Endothelial cell of umbilical vein (primary cell): ENCODE results near the gene EPHX1. TPM values are rescaled to one million over a fixed set of nuclear protein-coding genes. Genes with fewer than 3 reads are reported as not detected.
"Not testable (repeated sequence)": the region's sequence is repeated elsewhere in the genome, so short reads cannot be mapped to it uniquely, and the experiment has no call there.

Source experiments
- BruUV-seq: library from RNA; stranded (reverse); fragments of 400-500 nt; replicated peaks from 2 replicates; lab custom pipeline; 2021; lab: Mats Ljungman, UMichigan
- CTCF ChIA-PET: fragments of 300-600, 350-600 bp; sonication (Branson Sonifier 250); formaldehyde crosslinking; loops from one replicate; lab custom pipeline; 2021; ENCODE audit warnings: antibody characterized with exemption, inconsistent platforms; lab: Charles Lee
- POLR2A ChIA-PET: fragments of 300-600, 350-600 bp; sonication (Branson Sonifier 250); formaldehyde crosslinking; loops from one replicate; lab custom pipeline; 2021; ENCODE audit warnings: antibody characterized with exemption, inconsistent platforms; lab: Charles Lee
- DNase-seq: peaks from one replicate; pipeline ENCODE4 v3.0.0-alpha.2; 2011; ENCODE audit warnings: low read depth, low spot score
- FAIRE-seq: peaks from 2 replicates; lab custom pipeline; 2011; peaks lifted over from hg19 to GRCh38; lab: Jason Lieb, UNC
- H2AFZ ChIP-seq: 2 replicates; pipeline ENCODE4 v1.6.0; 2012; ENCODE audit warnings: low read depth, low read length, control low read depth, inconsistent platforms
- H3K27ac ChIP-seq: 2 replicates; pipeline ENCODE4 v1.5.1; 2011; ENCODE audit warnings: low read depth, mild to moderate bottlenecking, control low read depth, low read length, moderate library complexity; ENCODE audit not compliant: insufficient read depth
- H3K27me3 ChIP-seq, 2 experiments: 2 replicates each; pipeline versions ENCODE4 v1.6.0 to v1.6.1; 2011; ENCODE audit warnings: low read length in 2 of 2, mixed read lengths in 1 of 2; ENCODE audit not compliant: control insufficient read depth in 2 of 2, insufficient read depth in 2 of 2
- H3K36me3 ChIP-seq, 2 experiments: 2 replicates in 1 of 2; 3 replicates in 1 of 2; pipeline ENCODE4 v1.5.1; 2011; ENCODE audit warnings: low read length in 2 of 2, mild to moderate bottlenecking in 1 of 2, moderate library complexity in 1 of 2; ENCODE audit not compliant: control insufficient read depth in 2 of 2, insufficient read depth in 2 of 2; ENCODE audit errors: extremely low read depth in 1 of 2
- H3K4me1 ChIP-seq: 3 replicates; pipeline ENCODE4 v1.5.1; 2011; ENCODE audit warnings: mild to moderate bottlenecking, low read length; ENCODE audit not compliant: control insufficient read depth, insufficient read depth; ENCODE audit errors: extremely low read depth
- H3K4me2 ChIP-seq: 2 replicates; pipeline ENCODE4 v1.6.1; 2011; ENCODE audit warnings: low read length, control low read depth, mixed read lengths; ENCODE audit not compliant: insufficient read depth
- H3K4me3 ChIP-seq, 3 experiments: fragments of 200-600 bp in 1 of 3; sonication (generic), shearing (Covaris generic) in 1 of 3; replicated peaks in 1 of 3; 2 replicates each; pipeline ENCODE4 v1.5.1; 2011 to 2016; ENCODE audit warnings: control low read depth in 3 of 3, low read length in 3 of 3, mild to moderate bottlenecking in 2 of 3, inconsistent platforms in 1 of 3, low read depth in 1 of 3, moderate library complexity in 1 of 3; ENCODE audit not compliant: insufficient read depth in 1 of 3
- H3K79me2 ChIP-seq: 2 replicates; pipeline ENCODE4 v1.6.0; 2012; ENCODE audit warnings: low read length, inconsistent platforms; ENCODE audit not compliant: control insufficient read depth, insufficient read depth
- H3K9ac ChIP-seq: replicated peaks from 2 replicates; pipeline ENCODE3; 2011; ENCODE audit warnings: low read length, control low read depth; ENCODE audit not compliant: insufficient read depth; ENCODE audit errors: extremely low read depth
- H3K9me1 ChIP-seq: replicated peaks from 3 replicates; pipeline ENCODE4 v1.6.0; 2011; ENCODE audit warnings: mild to moderate bottlenecking, low read length; ENCODE audit not compliant: control insufficient read depth, insufficient read depth; ENCODE audit errors: extremely low read depth
- H3K9me3 ChIP-seq: replicated peaks from 2 replicates; pipeline ENCODE4 v1.5.1; 2012; ENCODE audit warnings: low read length, inconsistent platforms; ENCODE audit not compliant: control insufficient read depth, insufficient read depth
- H4K20me1 ChIP-seq: replicated peaks from 2 replicates; pipeline ENCODE3; 2011; ENCODE audit warnings: mild to moderate bottlenecking, low read length; ENCODE audit not compliant: control insufficient read depth, insufficient read depth; ENCODE audit errors: extremely low read depth
- CTCF ChIP-seq, 2 donors: IDR thresholded peaks; 1 replicate in 1 of 2; 2 replicates in 1 of 2; pipeline ENCODE4 v1.5.1; 2011; ENCODE audit warnings: low read length in 2 of 2, mild to moderate bottlenecking in 2 of 2, moderate library complexity in 2 of 2, control low read depth in 1 of 2, inconsistent platforms in 1 of 2, low read depth in 1 of 2; ENCODE audit not compliant: insufficient read depth in 1 of 2; ENCODE audit errors: extremely low read depth in 1 of 2
- EZH2 ChIP-seq: IDR thresholded peaks from 2 replicates; pipeline ENCODE4 v1.6.1; 2012; ENCODE audit warnings: borderline replicate concordance, low read depth, mild to moderate bottlenecking, moderate library complexity, low read length, inconsistent platforms; ENCODE audit not compliant: severe bottlenecking
- FOS ChIP-seq: IDR thresholded peaks from 2 replicates; pipeline ENCODE4 v1.6.1; 2011; ENCODE audit warnings: mild to moderate bottlenecking, low read length, moderate library complexity, borderline replicate concordance; ENCODE audit not compliant: insufficient read depth
- GATA2 ChIP-seq: IDR thresholded peaks from 2 replicates; pipeline ENCODE4 v1.7.0; 2011; ENCODE audit warnings: low read depth, mild to moderate bottlenecking, moderate library complexity, mixed read lengths, low read length; ENCODE audit not compliant: insufficient read length, insufficient read depth
- JUN ChIP-seq: IDR thresholded peaks from 2 replicates; pipeline ENCODE4 v1.6.1; 2011; ENCODE audit warnings: borderline replicate concordance, low read depth; ENCODE audit not compliant: insufficient read length, insufficient read depth
- MAX ChIP-seq: IDR thresholded peaks from 2 replicates; pipeline ENCODE4 v1.6.1; 2011; ENCODE audit not compliant: insufficient read depth, insufficient read length
- MYC ChIP-seq: IDR thresholded peaks from one replicate; pipeline ENCODE4 v1.6.1; 2011; ENCODE audit warnings: mild to moderate bottlenecking, low read depth, low read length
- POLR2A ChIP-seq: IDR thresholded peaks from 2 replicates; pipeline ENCODE4 v1.6.1; 2012; ENCODE audit warnings: low read depth, mild to moderate bottlenecking, control low read depth, low read length
- POLR2AphosphoS5 ChIP-seq: IDR thresholded peaks from 2 replicates; pipeline ENCODE4 v1.6.1; 2012; ENCODE audit warnings: low read depth, mild to moderate bottlenecking, control low read depth, low read length, moderate library complexity; ENCODE audit not compliant: insufficient read depth
- dilution Hi-C: fragments of 300-500 bp; cut with MboI; formaldehyde crosslinking; loops from one replicate; pipeline ENCODE4 v1.15.0; 2019; ENCODE audit warnings: low sequenced_read_pairs; ENCODE audit not compliant: extremely low pct_ligation_motif_present
- intact Hi-C: fragments of 100-400 bp; cut with micrococcal nuclease; formaldehyde crosslinking; loops from one replicate; pipeline ENCODE4 v1.10.0; 2022
- polyA plus RNA-seq, 4 experiments: library from polyadenylated mRNA; depleted of rRNA in 3 of 4; stranded (reverse) in 3 of 4; unstranded in 1 of 4; fragments of >200 nt; gene quantifications; 2 replicates each; pipeline versions ENCODE4 v1.2.1 to v1.2.3, GENCODE V29; 2011 to 2012; ENCODE audit warnings: missing spikeins in 1 of 4
- total RNA-seq: library from RNA; stranded (reverse); gene quantifications from 2 replicates; pipeline ENCODE4 v1.2.3, GENCODE V29; 2021

EPHX1 gene
- total and polyA plus RNA-seq, 2 donors (not counting 3 experiments of a cell fraction or from before 2014, with no cell fraction given): 23.7 to 25.2 TPM

DNA sequence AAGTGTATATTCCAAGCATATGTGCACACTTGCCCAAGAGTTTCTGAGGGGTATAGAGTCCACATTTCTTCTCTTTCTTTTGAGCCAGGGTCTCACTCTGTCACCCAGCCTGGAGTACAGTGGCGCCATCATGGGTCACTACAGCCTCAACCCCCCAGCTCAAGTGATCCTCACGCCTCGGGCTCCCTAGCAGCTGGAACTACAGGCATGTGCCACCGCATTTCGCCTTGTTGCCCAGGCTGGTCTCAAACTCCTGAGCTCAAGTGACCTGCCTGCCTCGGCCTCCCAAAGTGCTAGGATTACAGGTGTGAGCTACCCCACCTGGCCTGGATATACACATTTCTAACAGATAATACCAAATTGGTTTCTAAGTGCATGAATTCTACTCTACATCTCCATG is 49.4 kb upstream of the EPHX1 start:
- H4K20me1 ChIP-seq: no peaks in the 10 kb centered on the region
- H3K79me2 ChIP-seq: no peaks in the 10 kb centered on the region
- DNase-seq (no peak), FAIRE-seq (no peak)
- H3K4me1 ChIP-seq: peaks cover 28% of the 10 kb centered on the region
- H3K4me3 ChIP-seq: no peak overlapping the region
- CTCF ChIA-PET: interaction anchor here (6.0 kb wide), 1 partner anchor 12 kb away, joined by 41 read pairs; no protein-coding TSS in a partner anchor
- H3K4me2 ChIP-seq: no peak overlapping the region
- no peaks in the 10 kb centered on the region for H3K36me3 ChIP-seq
- H3K9me1 ChIP-seq: no peaks in the 10 kb centered on the region
- intact Hi-C loops: loop anchor here (5.0 kb wide), 2 partner anchors 253 to 302 kb away; partner anchors contain the start of gene H3-3A
- no TSS peak for BruUV-seq
- no peak overlapping the region for H2AFZ ChIP-seq
- no peak overlapping the region for H3K27ac ChIP-seq
- no peaks in the 10 kb centered on the region for H3K9me3 ChIP-seq
- H3K9ac ChIP-seq: no peak overlapping the region
- H3K27me3 ChIP-seq: no peaks in the 10 kb centered on the region
- POLR2A ChIA-PET: no interaction called here
- dilution Hi-C loops: no loop called here
- no peak for TF ChIP-seq EZH2
- TF ChIP-seq JUN: no peak
- TF ChIP-seq POLR2AphosphoS5: no peak
- TF ChIP-seq GATA2: no peak
- TF ChIP-seq MAX: no peak
- TF ChIP-seq MYC: no peak
- no peak for TF ChIP-seq POLR2A
- no peak for TF ChIP-seq FOS
- no peak for TF ChIP-seq CTCF (IDR thresholded peaks at IDR 0.05; ENCODE audit: extremely low read depth in 1 of 2, insufficient read depth in 1 of 2, low read depth in 1 of 2, low read length in 2 of 2)

DNA sequence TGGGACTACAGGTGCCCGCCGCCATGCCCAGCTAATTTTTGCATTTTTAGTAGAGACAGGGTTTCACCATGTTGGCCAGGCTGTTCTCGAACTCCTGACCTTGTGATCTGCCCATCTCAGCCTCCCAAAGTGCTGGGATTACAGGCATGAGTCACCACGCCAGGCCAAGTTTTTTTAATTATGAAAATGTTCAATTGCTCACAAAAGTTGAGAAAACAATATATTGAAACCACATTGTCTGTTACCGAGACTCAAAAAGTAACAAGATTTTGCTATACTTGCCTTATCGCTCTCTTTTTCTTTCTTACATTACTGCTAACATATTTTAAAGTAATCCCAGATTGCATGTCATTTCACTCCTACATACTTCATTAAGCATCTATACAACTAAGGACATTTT is 48.5 kb upstream of the EPHX1 start:
- H3K9me3 ChIP-seq, H3K9me1 ChIP-seq, POLR2A ChIA-PET, H3K4me2 ChIP-seq, H3K9ac ChIP-seq, H3K36me3 ChIP-seq, FAIRE-seq, H3K79me2 ChIP-seq, H2AFZ ChIP-seq, dilution Hi-C loops, H3K27ac ChIP-seq, H3K27me3 ChIP-seq, DNase-seq, H3K4me3 ChIP-seq, BruUV-seq, H4K20me1 ChIP-seq: not testable (repeated sequence)
- CTCF ChIA-PET: interaction anchor here (6.0 kb wide), 1 partner anchor 12 kb away, joined by 41 read pairs; no protein-coding TSS in a partner anchor
- H3K4me1 ChIP-seq: peaks cover 25% of the 10 kb centered on the region
- intact Hi-C loops: loop anchor here (5.0 kb wide), 2 partner anchors 254 to 301 kb away; partner anchors contain the start of gene H3-3A
